Measurements from ENCODE around the gene SYNDIG1. TPM values are rescaled to one million over a fixed set of nuclear protein-coding genes. Genes with fewer than 3 reads are reported as not detected.

Gene SYNDIG1
- polyA plus RNA-seq, 1 donor from 2014 or later = 0.22 TPM

- H3K36me3 ChIP-seq (ENCODE audit: insufficient read depth, low read length) = no peaks in the 10 kb centered on the region
- H3K9ac ChIP-seq (ENCODE audit: low read length) = no peak overlapping the region
- H3K4me2 ChIP-seq (ENCODE audit: low read length) = no peak overlapping the region
- H3K9me2 ChIP-seq (ENCODE audit: insufficient read depth, low read length) = no peaks in the 10 kb centered on the region
- H3K27me3 ChIP-seq (ENCODE audit: insufficient read depth, low read depth, low read length) = no peaks in the 10 kb centered on the region
- no peaks in the 10 kb centered on the region for H4K20me1 ChIP-seq (ENCODE audit: insufficient read depth)
- H3K27ac ChIP-seq (ENCODE audit: low read length) = no peak overlapping the region
- H3K4me3 ChIP-seq (ENCODE audit: low read length) = no peak overlapping the region
- H3K9me3 ChIP-seq (ENCODE audit: low read length) = no peaks in the 10 kb centered on the region
- H2AFZ ChIP-seq (ENCODE audit: low read depth, low read length) = no peak overlapping the region
- no peaks in the 10 kb centered on the region for H3K79me2 ChIP-seq (replicated peaks; ENCODE audit: insufficient read depth, low read length)
- no peaks in the 10 kb centered on the region for H3F3A ChIP-seq (ENCODE audit: insufficient read depth, low read length, poor library complexity, severe bottlenecking)
- TF ChIP-seq REST (IDR thresholded peaks at IDR 0.05; ENCODE audit: borderline replicate concordance) (no peak), TAF1 (IDR thresholded peaks at IDR 0.05; ENCODE audit: low read depth) (no peak), POLR2AphosphoS5 (IDR thresholded peaks at IDR 0.05) (no peak), EZH2 (IDR thresholded peaks at IDR 0.05; ENCODE audit: borderline replicate concordance, insufficient read depth, low read length, poor library complexity, severe bottlenecking) (no peak)
- TF ChIP-seq, protein P1, sequence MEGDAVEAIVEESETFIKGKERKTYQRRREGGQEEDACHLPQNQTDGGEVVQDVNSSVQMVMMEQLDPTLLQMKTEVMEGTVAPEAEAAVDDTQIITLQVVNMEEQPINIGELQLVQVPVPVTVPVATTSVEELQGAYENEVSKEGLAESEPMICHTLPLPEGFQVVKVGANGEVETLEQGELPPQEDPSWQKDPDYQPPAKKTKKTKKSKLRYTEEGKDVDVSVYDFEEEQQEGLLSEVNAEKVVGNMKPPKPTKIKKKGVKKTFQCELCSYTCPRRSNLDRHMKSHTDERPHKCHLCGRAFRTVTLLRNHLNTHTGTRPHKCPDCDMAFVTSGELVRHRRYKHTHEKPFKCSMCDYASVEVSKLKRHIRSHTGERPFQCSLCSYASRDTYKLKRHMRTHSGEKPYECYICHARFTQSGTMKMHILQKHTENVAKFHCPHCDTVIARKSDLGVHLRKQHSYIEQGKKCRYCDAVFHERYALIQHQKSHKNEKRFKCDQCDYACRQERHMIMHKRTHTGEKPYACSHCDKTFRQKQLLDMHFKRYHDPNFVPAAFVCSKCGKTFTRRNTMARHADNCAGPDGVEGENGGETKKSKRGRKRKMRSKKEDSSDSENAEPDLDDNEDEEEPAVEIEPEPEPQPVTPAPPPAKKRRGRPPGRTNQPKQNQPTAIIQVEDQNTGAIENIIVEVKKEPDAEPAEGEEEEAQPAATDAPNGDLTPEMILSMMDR (IDR thresholded peaks at IDR 0.05; ENCODE audit: poor library complexity, severe bottlenecking) = no peak
These were observed 59.9 kb downstream of the SYNDIG1 start for GRCh38 chr20:24529369-24529719.

DNA sequence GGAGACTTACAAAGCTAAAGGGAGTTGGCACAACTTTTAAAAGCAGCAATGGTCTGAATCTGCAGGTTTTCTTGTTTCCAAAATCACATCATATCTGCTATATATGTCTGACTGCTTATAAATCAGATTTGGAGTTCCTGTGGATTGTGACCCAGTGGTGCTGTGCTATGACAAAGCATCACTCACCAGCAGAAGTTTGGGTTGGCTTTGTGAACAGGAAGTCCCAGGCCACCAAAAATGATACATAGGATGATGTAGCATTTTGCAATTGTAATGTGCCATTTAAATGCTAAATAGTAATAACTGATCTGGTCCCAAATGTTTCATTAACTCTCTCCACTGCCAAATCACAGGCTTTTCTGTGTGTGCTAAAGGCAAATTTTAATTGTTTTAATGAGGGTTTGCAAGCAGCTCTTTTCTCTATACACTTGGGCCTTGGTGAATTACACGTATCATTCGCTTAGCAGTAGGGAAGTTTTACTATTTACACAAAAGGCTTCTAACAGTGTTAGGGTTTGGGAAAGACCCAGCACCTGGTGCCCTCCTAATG is 60.8 kb downstream of the SYNDIG1 start:
- no peaks in the 10 kb centered on the region for H3K36me3 ChIP-seq (ENCODE audit: insufficient read depth, low read length)
- no peak overlapping the region for H2AFZ ChIP-seq (ENCODE audit: low read depth, low read length)
- H3F3A ChIP-seq (ENCODE audit: insufficient read depth, low read length, poor library complexity, severe bottlenecking) = no peaks in the 10 kb centered on the region
- H3K27me3 ChIP-seq (ENCODE audit: insufficient read depth, low read depth, low read length) = no peaks in the 10 kb centered on the region
- no peaks in the 10 kb centered on the region for H4K20me1 ChIP-seq (ENCODE audit: insufficient read depth)
- no peaks in the 10 kb centered on the region for H3K79me2 ChIP-seq (replicated peaks; ENCODE audit: insufficient read depth, low read length)
- no peak overlapping the region for H3K9ac ChIP-seq (ENCODE audit: low read length)
- H3K9me3 ChIP-seq (ENCODE audit: low read length) = no peaks in the 10 kb centered on the region
- no peak overlapping the region for H3K27ac ChIP-seq (ENCODE audit: low read length)
- TF ChIP-seq EP300 (conservative IDR thresholded peaks at IDR 0.05; ENCODE audit: poor library complexity, severe bottlenecking) (no peak), TAF1 (IDR thresholded peaks at IDR 0.05; ENCODE audit: low read depth) (no peak), MXI1 (conservative IDR thresholded peaks at IDR 0.05; ENCODE audit: poor library complexity, severe bottlenecking) (no peak), EZH2 (IDR thresholded peaks at IDR 0.05; ENCODE audit: borderline replicate concordance, insufficient read depth, low read length, poor library complexity, severe bottlenecking) (no peak), POLR2AphosphoS5 (IDR thresholded peaks at IDR 0.05) (no peak)
- H3K9me2 ChIP-seq (ENCODE audit: insufficient read depth, low read length) = no peaks in the 10 kb centered on the region
- H3K4me3 ChIP-seq (ENCODE audit: low read length) = no peak overlapping the region
- no peak overlapping the region for H3K4me2 ChIP-seq (ENCODE audit: low read length)

- Histone ChIP-seq H3K9me3 (ENCODE audit: low read length) (no peaks in the 10 kb centered on the region), H3K4me3 (ENCODE audit: low read length) (no peak overlapping the region), H3K27me3 (ENCODE audit: insufficient read depth, low read depth, low read length) (no peaks in the 10 kb centered on the region), H4K20me1 (ENCODE audit: insufficient read depth) (no peaks in the 10 kb centered on the region), H3K9ac (ENCODE audit: low read length) (no peak overlapping the region), H2AFZ (ENCODE audit: low read depth, low read length) (no peak overlapping the region), H3K36me3 (ENCODE audit: insufficient read depth, low read length) (no peaks in the 10 kb centered on the region), H3F3A (ENCODE audit: insufficient read depth, low read length, poor library complexity, severe bottlenecking) (no peaks in the 10 kb centered on the region), H3K27ac (ENCODE audit: low read length) (no peak overlapping the region), H3K9me2 (ENCODE audit: insufficient read depth, low read length) (no peaks in the 10 kb centered on the region), H3K79me2 (replicated peaks; ENCODE audit: insufficient read depth, low read length) (no peaks in the 10 kb centered on the region), H3K4me2 (ENCODE audit: low read length) (no peak overlapping the region)
- no peak for TF ChIP-seq REST (IDR thresholded peaks at IDR 0.05; ENCODE audit: borderline replicate concordance)
- TF ChIP-seq MXI1 (conservative IDR thresholded peaks at IDR 0.05; ENCODE audit: poor library complexity, severe bottlenecking) = no peak
- no peak for TF ChIP-seq EP300 (conservative IDR thresholded peaks at IDR 0.05; ENCODE audit: poor library complexity, severe bottlenecking)
- TF ChIP-seq RAD21 (conservative IDR thresholded peaks at IDR 0.05) = no peak
- no peak for TF ChIP-seq SMC3 (conservative IDR thresholded peaks at IDR 0.05; ENCODE audit: poor library complexity)
- no peak for TF ChIP-seq POLR2AphosphoS5 (IDR thresholded peaks at IDR 0.05)
- TF ChIP-seq TAF1 (IDR thresholded peaks at IDR 0.05; ENCODE audit: low read depth) = no peak
- TF ChIP-seq, protein P1 (IDR thresholded peaks at IDR 0.05; ENCODE audit: poor library complexity, severe bottlenecking) = no peak
These were observed 61.8 kb downstream of the SYNDIG1 start for GRCh38 chr20:24531202-24531601.
